ENCODE results near the gene FGF13. TPM values are rescaled to one million over a fixed set of nuclear protein-coding genes. Genes with fewer than 3 reads are reported as not detected.

Gene FGF13
- polyA plus RNA-seq, 3 donors = not detected

DNA sequence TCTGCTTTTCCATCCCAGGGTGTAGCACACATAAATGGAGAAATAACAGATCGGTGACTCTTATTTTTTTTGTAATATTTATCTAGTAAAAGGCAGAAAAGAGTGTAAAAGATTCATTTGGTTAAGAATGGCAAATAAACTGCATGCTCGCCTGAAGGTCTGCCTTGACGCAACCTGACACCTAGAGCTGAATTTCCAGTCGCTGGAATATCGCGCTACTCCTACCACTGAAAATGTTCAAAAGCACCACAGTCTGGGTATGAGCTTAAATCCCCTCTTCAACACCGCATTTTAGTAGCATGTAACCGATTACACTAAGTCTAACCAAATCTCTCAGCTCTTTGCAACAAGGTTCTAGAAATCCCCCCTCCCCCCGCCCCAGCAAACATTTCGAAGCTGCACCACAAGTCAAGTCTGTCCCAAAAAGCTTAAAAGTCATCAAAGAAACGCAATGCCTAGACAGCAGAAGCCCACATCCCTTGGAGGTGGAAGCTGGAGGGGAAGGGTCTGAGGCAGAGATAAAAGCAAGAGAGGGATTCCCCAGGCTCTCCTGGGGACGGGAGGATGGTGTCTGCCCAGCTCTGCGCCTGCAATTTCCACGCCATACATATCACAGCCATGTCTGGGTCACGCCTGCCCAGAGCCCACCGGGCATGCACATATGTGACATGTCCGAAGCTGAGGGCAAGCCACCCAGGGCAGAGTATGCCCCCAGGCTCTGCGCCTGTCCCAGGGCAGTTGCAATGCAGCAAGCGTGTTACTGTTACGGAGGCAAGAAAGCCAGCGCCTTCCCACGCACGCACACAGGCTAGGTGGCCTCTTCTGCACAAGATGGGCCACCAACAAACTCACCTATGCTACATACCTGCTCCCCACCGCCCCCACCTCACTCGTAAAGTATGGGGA lies 1.4 kb downstream of the FGF13 start:
- no peak overlapping the region for H3K27ac Mint-ChIP-seq
- Histone ChIP-seq H3K27ac (ENCODE audit: low read depth in 1 of 2, low read length in 2 of 2) (no peak overlapping the region), H3K4me1 (ENCODE audit: control insufficient read depth in 1 of 2, insufficient read depth in 2 of 2, low read length in 2 of 2) (no peaks in the 10 kb centered on the region), H3K36me3 (replicated peaks in 1 of 2; ENCODE audit: control insufficient read depth in 1 of 2, insufficient read depth in 2 of 2, low read length in 2 of 2) (no peaks in the 10 kb centered on the region), H4K20me1 (ENCODE audit: insufficient read depth, low read length) (no peaks in the 10 kb centered on the region), H3K27me3 (ENCODE audit: control insufficient read depth in 2 of 2, insufficient read depth in 2 of 2, low read length in 2 of 2) (peaks cover 21 to 42% of the 10 kb centered on the region in 2 donors), H3K9ac (ENCODE audit: insufficient read depth, low read length, poor library complexity, severe bottlenecking) (no peak overlapping the region), H2AFZ (ENCODE audit: insufficient read depth, low read depth, low read length, poor library complexity, severe bottlenecking) (no peak overlapping the region), H3K4me2 (replicated peaks; ENCODE audit: extremely low read depth, low read length, poor library complexity, severe bottlenecking) (no peak overlapping the region), H3K79me2 (ENCODE audit: insufficient read depth, low read length) (no peaks in the 10 kb centered on the region), H3K9me3 (replicated peaks in 1 of 2; ENCODE audit: control insufficient read depth in 1 of 2, insufficient read depth in 1 of 2, low read length in 2 of 2) (peaks cover 0 to 9% of the 10 kb centered on the region in 2 donors), H3K4me3 (replicated peaks in 1 of 3; ENCODE audit: low read depth in 2 of 3, low read length in 3 of 3) (no peak overlapping the region)
- TF ChIP-seq, protein P1, sequence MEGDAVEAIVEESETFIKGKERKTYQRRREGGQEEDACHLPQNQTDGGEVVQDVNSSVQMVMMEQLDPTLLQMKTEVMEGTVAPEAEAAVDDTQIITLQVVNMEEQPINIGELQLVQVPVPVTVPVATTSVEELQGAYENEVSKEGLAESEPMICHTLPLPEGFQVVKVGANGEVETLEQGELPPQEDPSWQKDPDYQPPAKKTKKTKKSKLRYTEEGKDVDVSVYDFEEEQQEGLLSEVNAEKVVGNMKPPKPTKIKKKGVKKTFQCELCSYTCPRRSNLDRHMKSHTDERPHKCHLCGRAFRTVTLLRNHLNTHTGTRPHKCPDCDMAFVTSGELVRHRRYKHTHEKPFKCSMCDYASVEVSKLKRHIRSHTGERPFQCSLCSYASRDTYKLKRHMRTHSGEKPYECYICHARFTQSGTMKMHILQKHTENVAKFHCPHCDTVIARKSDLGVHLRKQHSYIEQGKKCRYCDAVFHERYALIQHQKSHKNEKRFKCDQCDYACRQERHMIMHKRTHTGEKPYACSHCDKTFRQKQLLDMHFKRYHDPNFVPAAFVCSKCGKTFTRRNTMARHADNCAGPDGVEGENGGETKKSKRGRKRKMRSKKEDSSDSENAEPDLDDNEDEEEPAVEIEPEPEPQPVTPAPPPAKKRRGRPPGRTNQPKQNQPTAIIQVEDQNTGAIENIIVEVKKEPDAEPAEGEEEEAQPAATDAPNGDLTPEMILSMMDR (IDR thresholded peaks at IDR 0.05) = no peak
- intact Hi-C loops (cut with micrococcal nuclease) = no loop called here
- 0% methylated on average over 10 of the region's 25 CpGs for WGBS (ENCODE audit: insufficient coverage)
- peak overlapping the region in 1 of 2 donors; percentile 62 for H3K4me3 Mint-ChIP-seq
- H3K36me3 Mint-ChIP-seq = no peaks in the 10 kb centered on the region
- no peak for DNase-seq
- no peaks in the 10 kb centered on the region for H3K4me1 Mint-ChIP-seq
- peaks cover 0 to 8% (median 2%) of the 10 kb centered on the region in 7 donors for H3K9me3 Mint-ChIP-seq
- peaks cover 30 to 50% (median 47%) of the 10 kb centered on the region in 3 donors for H3K27me3 Mint-ChIP-seq (ENCODE audit: low read depth in 3 of 3)

DNA sequence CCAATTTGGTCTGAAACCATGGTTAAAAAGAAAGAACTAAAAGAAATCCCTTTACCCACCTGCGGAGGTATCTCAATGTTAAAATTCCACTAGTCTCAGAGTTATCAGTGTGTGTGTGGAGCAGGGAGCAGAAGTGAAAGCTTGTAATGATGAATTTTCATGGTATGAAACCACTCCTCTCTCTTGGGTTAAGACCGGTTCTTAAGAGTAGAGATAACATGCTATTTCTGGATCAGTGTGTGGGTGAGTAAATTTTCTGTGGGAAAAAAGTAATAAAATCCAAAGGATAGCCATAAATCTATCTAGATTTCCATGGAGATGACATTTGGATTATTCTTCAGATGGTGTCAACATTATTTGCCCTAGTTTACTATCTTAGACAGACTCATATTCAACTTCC lies 3.2 kb downstream of the FGF13 start:
- H3K27ac Mint-ChIP-seq = no peak overlapping the region
- no peaks in the 10 kb centered on the region for H3K36me3 ChIP-seq (replicated peaks in 1 of 2; ENCODE audit: control insufficient read depth in 1 of 2, insufficient read depth in 2 of 2, low read length in 2 of 2)
- intact Hi-C loops (cut with micrococcal nuclease) = no loop called here
- peaks cover 23 to 37% of the 10 kb centered on the region in 2 donors for H3K27me3 ChIP-seq (ENCODE audit: control insufficient read depth in 2 of 2, insufficient read depth in 2 of 2, low read length in 2 of 2)
- H3K27ac ChIP-seq (ENCODE audit: low read depth in 1 of 2, low read length in 2 of 2) = no peak overlapping the region
- H3K4me1 Mint-ChIP-seq = no peaks in the 10 kb centered on the region
- H3K9me3 Mint-ChIP-seq = peaks cover 0 to 11% (median 2%) of the 10 kb centered on the region in 7 donors
- peaks cover 30 to 41% (median 39%) of the 10 kb centered on the region in 3 donors for H3K27me3 Mint-ChIP-seq (ENCODE audit: low read depth in 3 of 3)
- TF ChIP-seq, protein P1 (IDR thresholded peaks at IDR 0.05) = no peak
- no CpG with 5 or more reads among the region's 2 CpGs for WGBS (ENCODE audit: insufficient coverage)
- no peak overlapping the region for H3K4me3 Mint-ChIP-seq
- no peak for DNase-seq
- no peak overlapping the region for H3K4me3 ChIP-seq (replicated peaks in 1 of 3; ENCODE audit: low read depth in 2 of 3, low read length in 3 of 3)
- no peaks in the 10 kb centered on the region for H3K79me2 ChIP-seq (ENCODE audit: insufficient read depth, low read length)
- no peak overlapping the region for H3K9ac ChIP-seq (ENCODE audit: insufficient read depth, low read length, poor library complexity, severe bottlenecking)
- H3K9me3 ChIP-seq (replicated peaks in 1 of 2; ENCODE audit: control insufficient read depth in 1 of 2, insufficient read depth in 1 of 2, low read length in 2 of 2) = peaks cover 0 to 9% of the 10 kb centered on the region in 2 donors
- H2AFZ ChIP-seq (ENCODE audit: insufficient read depth, low read depth, low read length, poor library complexity, severe bottlenecking) = no peak overlapping the region
- no peak overlapping the region for H3K4me2 ChIP-seq (replicated peaks; ENCODE audit: extremely low read depth, low read length, poor library complexity, severe bottlenecking)
- no peaks in the 10 kb centered on the region for H4K20me1 ChIP-seq (ENCODE audit: insufficient read depth, low read length)
- no peaks in the 10 kb centered on the region for H3K36me3 Mint-ChIP-seq
- H3K4me1 ChIP-seq (ENCODE audit: control insufficient read depth in 1 of 2, insufficient read depth in 2 of 2, low read length in 2 of 2) = no peaks in the 10 kb centered on the region

All from CD14-positive monocyte (primary cell).